Choroid plexus epithelial cell (primary cell): Measurements from ENCODE around the gene MRTFA.

Experiments
- DNase-seq: peaks from one replicate; pipeline ENCODE4 v3.0.0-alpha.2; 2010; ENCODE audit warnings: low read depth
- H3K4me3 ChIP-seq: 2 replicates; pipeline ENCODE4 v1.5.1; 2011; ENCODE audit warnings: low read depth, mild to moderate bottlenecking, control low read depth, low read length, moderate library complexity
- TF ChIP-seq, protein P1 (sequence below): conservative IDR thresholded peaks from 2 replicates; pipeline ENCODE4 v1.5.1; 2011; ENCODE audit warnings: low read depth, mild to moderate bottlenecking, control low read depth, inconsistent platforms, low read length, moderate library complexity

The MRTFA gene

GRCh38 chr22:40415531-40416266 lies 220.8 kb downstream of the MRTFA start:
- peak; percentile 65 for DNase-seq
- no peak overlapping the region for H3K4me3 ChIP-seq

DNA sequence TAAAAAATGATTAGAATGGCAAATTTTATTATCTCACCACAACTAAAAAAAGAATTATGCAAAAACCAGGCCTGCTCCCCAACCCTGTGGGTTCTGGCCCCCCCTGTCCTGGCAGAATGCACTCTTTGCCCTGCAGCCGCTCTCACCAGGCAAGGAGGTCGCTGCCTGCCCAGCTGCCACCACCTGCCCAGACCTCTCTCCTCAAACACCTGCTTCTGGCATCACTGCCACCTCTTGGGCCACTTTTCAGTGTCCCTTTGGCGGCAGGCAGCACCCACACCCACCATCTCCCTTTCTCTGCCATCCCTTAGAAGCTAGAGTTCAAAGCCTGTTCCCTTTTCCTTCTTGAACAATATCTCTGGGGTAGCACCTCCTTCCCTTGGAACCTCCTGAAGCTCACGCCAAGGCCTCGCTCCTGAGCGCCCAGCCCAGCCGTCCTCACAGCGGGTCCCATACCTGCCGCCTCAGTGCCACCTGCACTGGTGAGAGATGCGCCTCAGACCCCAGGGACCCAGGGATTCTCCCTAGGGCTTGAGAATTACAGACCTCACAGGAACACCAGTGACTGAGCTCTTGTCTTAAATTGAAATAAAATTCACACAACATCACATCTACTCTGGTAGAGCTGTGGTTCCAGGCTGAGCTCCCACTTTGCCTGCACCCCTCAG lies 221.5 kb downstream of the MRTFA start:
- TF ChIP-seq, protein P1, sequence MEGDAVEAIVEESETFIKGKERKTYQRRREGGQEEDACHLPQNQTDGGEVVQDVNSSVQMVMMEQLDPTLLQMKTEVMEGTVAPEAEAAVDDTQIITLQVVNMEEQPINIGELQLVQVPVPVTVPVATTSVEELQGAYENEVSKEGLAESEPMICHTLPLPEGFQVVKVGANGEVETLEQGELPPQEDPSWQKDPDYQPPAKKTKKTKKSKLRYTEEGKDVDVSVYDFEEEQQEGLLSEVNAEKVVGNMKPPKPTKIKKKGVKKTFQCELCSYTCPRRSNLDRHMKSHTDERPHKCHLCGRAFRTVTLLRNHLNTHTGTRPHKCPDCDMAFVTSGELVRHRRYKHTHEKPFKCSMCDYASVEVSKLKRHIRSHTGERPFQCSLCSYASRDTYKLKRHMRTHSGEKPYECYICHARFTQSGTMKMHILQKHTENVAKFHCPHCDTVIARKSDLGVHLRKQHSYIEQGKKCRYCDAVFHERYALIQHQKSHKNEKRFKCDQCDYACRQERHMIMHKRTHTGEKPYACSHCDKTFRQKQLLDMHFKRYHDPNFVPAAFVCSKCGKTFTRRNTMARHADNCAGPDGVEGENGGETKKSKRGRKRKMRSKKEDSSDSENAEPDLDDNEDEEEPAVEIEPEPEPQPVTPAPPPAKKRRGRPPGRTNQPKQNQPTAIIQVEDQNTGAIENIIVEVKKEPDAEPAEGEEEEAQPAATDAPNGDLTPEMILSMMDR: no peak
- no peak overlapping the region for H3K4me3 ChIP-seq
- no peak for DNase-seq

More at GRCh38 chr22:40415531-40416266, 220.8 kb downstream of the MRTFA start:
- TF ChIP-seq, protein P1: no peak

DNA sequence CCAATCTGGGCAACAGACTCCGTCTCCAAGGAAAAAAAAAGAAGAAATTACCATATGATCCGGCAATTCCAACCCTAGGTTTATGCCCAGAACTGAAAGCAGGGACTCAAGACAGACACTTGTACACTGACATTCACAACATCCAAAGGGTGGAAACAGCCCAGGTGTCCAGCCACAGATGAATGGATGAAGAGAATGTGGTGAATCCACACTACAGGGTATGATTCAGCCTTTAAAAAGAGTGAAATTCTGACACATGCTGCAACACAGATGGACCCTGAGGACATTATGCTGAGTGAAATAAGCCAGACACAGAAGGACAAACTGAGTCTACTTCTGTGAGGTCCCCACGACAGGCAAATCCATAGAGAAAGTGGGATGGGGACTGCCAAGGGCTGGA lies 222.2 kb downstream of the MRTFA start:
- TF ChIP-seq, protein P1: no peak
- no peak overlapping the region for H3K4me3 ChIP-seq
- no peak for DNase-seq

GRCh38 chr22:40413873-40414272 lies 222.6 kb downstream of the MRTFA start:
- TF ChIP-seq, protein P1: no peak
- DNase-seq: no peak
- no peak overlapping the region for H3K4me3 ChIP-seq

- no peak overlapping the region for H3K4me3 ChIP-seq
- DNase-seq: no peak
- TF ChIP-seq, protein P1: no peak
Measured at GRCh38 chr22:40412441-40412840, 224.1 kb downstream of the MRTFA start.

DNA sequence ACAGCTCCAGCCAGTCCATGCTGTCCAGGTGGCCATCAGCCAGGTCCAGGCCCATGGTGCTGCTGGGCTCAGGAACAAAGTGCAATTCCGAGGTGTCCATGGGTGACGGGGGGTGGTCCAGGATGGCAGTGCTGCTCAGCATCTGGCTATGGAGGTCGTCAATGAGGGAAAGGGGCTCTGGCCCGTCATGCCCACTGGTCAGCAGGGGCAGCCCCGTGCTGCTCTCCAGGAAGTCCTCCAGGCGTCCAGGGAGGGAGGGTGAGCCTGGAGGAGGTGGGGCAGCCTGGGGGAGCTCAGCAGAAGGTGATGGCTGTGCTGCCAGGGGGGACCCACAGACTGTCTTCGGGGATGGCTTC lies 225.0 kb downstream of the MRTFA start:
- TF ChIP-seq, protein P1: no peak
- no peak overlapping the region for H3K4me3 ChIP-seq
- DNase-seq: no peak
